Esophagus squamous epithelium (tissue), 5 donors: ENCODE data around the gene CNTNAP2. TPM values are rescaled to one million over a fixed set of nuclear protein-coding genes. Genes with fewer than 3 reads are reported as not detected.

Experiments used
- DNase-seq: peaks from one replicate; lab custom pipeline; 2025; lab: John Stamatoyannopoulos, UW
- H3K27ac ChIP-seq, 4 donors: fragments of 200-600 bp; sonication (generic); one replicate each; pipeline ENCODE4 v1.5.1; 2016 to 2019; ENCODE audit warnings: mild to moderate bottlenecking in 1 of 4
- H3K27me3 ChIP-seq, 4 donors: fragments of 200-600 bp; sonication (generic); 1 replicate in 3 of 4; 2 replicates in 1 of 4; pipeline versions ENCODE4 v1.5.1 to v1.6.0; 2017 to 2021; ENCODE audit warnings: antibody characterized with exemption in 1 of 4
- H3K36me3 ChIP-seq, 3 donors: fragments of 200-600 bp; sonication (generic); one replicate each; pipeline ENCODE4 v1.5.1; 2016 to 2019
- H3K4me1 ChIP-seq, 3 donors: fragments of 200-600 bp; sonication (generic); one replicate each; pipeline ENCODE4 v1.5.1; 2017 to 2019
- H3K4me3 ChIP-seq, 4 donors: fragments of 200-600 bp; sonication (generic); 1 replicate in 3 of 4; 2 replicates in 1 of 4; pipeline ENCODE4 v1.5.1; 2016 to 2019; ENCODE audit warnings: mild to moderate bottlenecking in 2 of 4, moderate library complexity in 1 of 4
- H3K9me3 ChIP-seq, 3 donors: fragments of 200-600 bp; sonication (generic); one replicate each; pipeline ENCODE4 v1.5.1; 2016 to 2019
- POLR2A ChIP-seq, 4 donors: fragments of 450-650 bp; IDR thresholded peaks; one replicate each; pipeline ENCODE4 v1.6.1; 2017; ENCODE audit warnings: antibody characterized with exemption in 4 of 4, mild to moderate bottlenecking in 4 of 4, moderate library complexity in 3 of 4
- WGBS, 2 donors: methylation state at CpG; one replicate each; pipeline ENCODE4 v1.1.5; 2018; 5-methylcytosine and 5-hydroxymethylcytosine counted together
- intact Hi-C: fragments of 100-400 bp; cut with DNase I; formaldehyde crosslinking; loops from one replicate; pipeline ENCODE4 v1.15.0; 2022
- total RNA-seq, 4 donors: library from RNA; depleted of rRNA; stranded (reverse); fragments of >200 nt; gene quantifications; one replicate each; pipeline ENCODE4 v1.1.0, GENCODE V29; 2016
- TF ChIP-seq, protein P1 (sequence below), 6 experiments: fragments of 450-650 bp in 4 of 6; fragments of 200-600 bp in 2 of 6; sonication (generic) in 2 of 6; IDR thresholded peaks; one replicate each; pipeline ENCODE4 v1.5.1; 2016 to 2019; ENCODE audit warnings: antibody characterized with exemption in 6 of 6, mild to moderate bottlenecking in 4 of 6, moderate library complexity in 4 of 6
- donor health status: DM: yes; HTN: yes; CAD: no.

The CNTNAP2 gene
- total RNA-seq, 4 donors from 2014 or later: 0.95 to 2.3 (median 1.2) TPM

DNA sequence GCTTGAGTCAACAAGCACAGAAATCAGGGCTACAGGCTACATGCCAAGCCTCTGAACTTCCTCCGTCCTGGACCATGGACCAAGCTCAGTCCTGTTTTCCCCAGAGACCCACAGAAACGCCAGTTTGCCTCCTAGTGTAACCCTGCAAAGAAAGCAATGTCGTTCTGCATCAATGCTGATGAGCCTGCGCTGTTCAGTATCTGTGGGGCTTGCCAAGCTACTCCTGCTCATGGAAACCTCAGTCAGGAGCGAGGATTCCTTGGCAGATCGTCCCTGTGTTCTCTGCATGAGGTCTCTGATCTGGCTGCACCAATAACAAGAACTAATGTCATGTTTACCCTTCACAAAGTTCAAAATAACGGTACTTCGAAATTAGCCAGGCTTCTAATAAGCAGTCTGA is 1978.5 kb downstream of the CNTNAP2 start:
- WGBS, 2 donors: 34 to 37% methylated on average over 4 to 8 of the region's 8 CpGs
- H3K4me1 ChIP-seq: no peaks in the 10 kb centered on the region
- no peak for DNase-seq
- no peak overlapping the region for H3K27ac ChIP-seq
- TF ChIP-seq, protein P1, sequence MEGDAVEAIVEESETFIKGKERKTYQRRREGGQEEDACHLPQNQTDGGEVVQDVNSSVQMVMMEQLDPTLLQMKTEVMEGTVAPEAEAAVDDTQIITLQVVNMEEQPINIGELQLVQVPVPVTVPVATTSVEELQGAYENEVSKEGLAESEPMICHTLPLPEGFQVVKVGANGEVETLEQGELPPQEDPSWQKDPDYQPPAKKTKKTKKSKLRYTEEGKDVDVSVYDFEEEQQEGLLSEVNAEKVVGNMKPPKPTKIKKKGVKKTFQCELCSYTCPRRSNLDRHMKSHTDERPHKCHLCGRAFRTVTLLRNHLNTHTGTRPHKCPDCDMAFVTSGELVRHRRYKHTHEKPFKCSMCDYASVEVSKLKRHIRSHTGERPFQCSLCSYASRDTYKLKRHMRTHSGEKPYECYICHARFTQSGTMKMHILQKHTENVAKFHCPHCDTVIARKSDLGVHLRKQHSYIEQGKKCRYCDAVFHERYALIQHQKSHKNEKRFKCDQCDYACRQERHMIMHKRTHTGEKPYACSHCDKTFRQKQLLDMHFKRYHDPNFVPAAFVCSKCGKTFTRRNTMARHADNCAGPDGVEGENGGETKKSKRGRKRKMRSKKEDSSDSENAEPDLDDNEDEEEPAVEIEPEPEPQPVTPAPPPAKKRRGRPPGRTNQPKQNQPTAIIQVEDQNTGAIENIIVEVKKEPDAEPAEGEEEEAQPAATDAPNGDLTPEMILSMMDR (IDR thresholded peaks at IDR 0.05): no peak
- TF ChIP-seq POLR2A (IDR thresholded peaks at IDR 0.05): no peak
- H3K9me3 ChIP-seq: no peaks in the 10 kb centered on the region
- H3K27me3 ChIP-seq: peaks cover 0 to 7% (median 0%) of the 10 kb centered on the region in 4 donors
- no peak overlapping the region for H3K4me3 ChIP-seq
- intact Hi-C loops: no loop called here
- H3K36me3 ChIP-seq: no peaks in the 10 kb centered on the region

DNA sequence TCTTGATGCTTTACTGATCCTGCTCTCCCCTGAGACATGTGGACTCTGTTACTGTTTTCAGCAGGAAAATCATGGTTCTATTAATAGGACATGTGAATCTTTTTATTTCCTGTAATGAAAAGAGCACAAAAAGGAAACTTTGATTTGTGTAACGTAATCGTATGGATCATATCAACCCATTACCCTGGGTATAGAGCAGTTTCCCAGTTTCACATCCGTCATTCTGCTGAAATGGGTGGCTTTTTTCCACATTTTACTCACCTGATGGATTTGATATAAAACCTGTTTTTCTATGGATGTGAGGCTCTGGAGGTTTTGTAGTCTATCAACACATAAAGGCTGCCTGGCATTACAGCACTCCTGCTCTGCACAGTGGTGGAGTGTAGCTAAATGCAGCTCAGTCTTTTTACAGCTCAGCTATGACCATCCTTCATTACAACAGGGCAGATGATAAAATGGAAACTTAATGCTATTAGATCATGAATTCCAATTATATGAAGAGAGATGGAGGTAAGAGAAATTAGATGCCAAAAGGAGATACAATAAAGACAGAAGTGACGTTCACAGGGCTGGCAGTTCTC is 1987.6 kb downstream of the CNTNAP2 start:
- Histone ChIP-seq H3K9me3 (no peaks in the 10 kb centered on the region), H3K27ac (no peak overlapping the region), H3K27me3 (peaks cover 0 to under 1% (median 0%) of the 10 kb centered on the region in 4 donors), H3K36me3 (no peaks in the 10 kb centered on the region), H3K4me1 (no peaks in the 10 kb centered on the region), H3K4me3 (no peak overlapping the region)
- TF ChIP-seq POLR2A (IDR thresholded peaks at IDR 0.05): no peak
- TF ChIP-seq, protein P1 (IDR thresholded peaks at IDR 0.05): no peak
- DNase-seq: no peak
- WGBS, 2 donors: 51 to 59% methylated on average over 4 of the region's 4 CpGs
- intact Hi-C loops: no loop called here

DNA sequence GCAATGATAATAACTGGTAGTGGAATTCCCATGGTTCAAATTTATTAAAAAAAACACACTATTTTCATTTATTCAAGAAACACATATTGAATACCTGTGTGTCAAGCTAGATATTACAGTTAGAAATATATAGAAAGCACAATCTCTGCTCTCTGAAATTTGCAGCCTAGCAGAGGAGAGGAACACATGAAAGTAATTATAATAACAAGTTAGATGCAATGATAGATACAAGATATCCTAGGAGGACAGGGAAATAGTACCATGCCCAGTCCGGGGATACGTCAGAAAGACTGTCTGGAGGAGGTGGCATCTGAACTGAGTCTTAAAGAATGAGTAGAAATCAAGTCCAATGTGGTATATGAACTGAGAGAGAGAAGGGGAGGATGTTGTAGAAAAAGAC is 1988.3 kb downstream of the CNTNAP2 start:
- intact Hi-C loops: no loop called here

DNA sequence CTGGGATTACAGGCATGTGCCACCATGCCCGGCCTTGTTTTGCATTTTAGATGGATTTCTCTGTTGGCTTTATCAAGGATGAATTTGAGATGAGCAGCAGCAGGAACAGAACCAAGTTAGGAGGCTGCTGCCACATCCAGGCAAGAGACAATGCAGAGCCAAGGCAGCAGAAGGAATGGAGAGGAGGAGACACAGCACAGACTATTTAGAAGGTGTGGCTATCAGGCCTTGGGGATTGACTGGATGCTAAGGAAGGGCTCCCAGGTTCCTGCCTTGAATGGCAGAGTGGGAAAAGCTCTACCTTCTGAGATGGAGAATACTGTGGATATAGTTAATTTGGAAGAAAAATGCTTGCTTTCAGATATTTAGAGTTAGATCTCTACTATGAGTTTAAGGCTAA is 1989.3 kb downstream of the CNTNAP2 start:
- no peak for DNase-seq
- intact Hi-C loops: no loop called here
- H3K27me3 ChIP-seq: no peaks in the 10 kb centered on the region
- H3K27ac ChIP-seq: no peak overlapping the region
- H3K4me3 ChIP-seq: no peak overlapping the region
- H3K4me1 ChIP-seq: no peaks in the 10 kb centered on the region
- WGBS, 2 donors: 88% methylated on average over 1 of the region's 1 CpG; no CpG with 5 or more reads in 1 of the 2 donors
- TF ChIP-seq, protein P1 (IDR thresholded peaks at IDR 0.05): no peak
- TF ChIP-seq POLR2A (IDR thresholded peaks at IDR 0.05): no peak
- no peaks in the 10 kb centered on the region for H3K9me3 ChIP-seq
- H3K36me3 ChIP-seq: no peaks in the 10 kb centered on the region

More for the DNA sequence above, 1988.3 kb downstream of the CNTNAP2 start:
- TF ChIP-seq POLR2A (IDR thresholded peaks at IDR 0.05): no peak
- TF ChIP-seq, protein P1 (IDR thresholded peaks at IDR 0.05): no peak
- Histone ChIP-seq H3K27me3 (no peaks in the 10 kb centered on the region), H3K4me3 (no peak overlapping the region), H3K36me3 (no peaks in the 10 kb centered on the region), H3K4me1 (no peaks in the 10 kb centered on the region), H3K9me3 (no peaks in the 10 kb centered on the region), H3K27ac (no peak overlapping the region)
- 80 to 83% methylated on average over 2 of the region's 2 CpGs for WGBS, 2 donors
- no peak for DNase-seq

DNA sequence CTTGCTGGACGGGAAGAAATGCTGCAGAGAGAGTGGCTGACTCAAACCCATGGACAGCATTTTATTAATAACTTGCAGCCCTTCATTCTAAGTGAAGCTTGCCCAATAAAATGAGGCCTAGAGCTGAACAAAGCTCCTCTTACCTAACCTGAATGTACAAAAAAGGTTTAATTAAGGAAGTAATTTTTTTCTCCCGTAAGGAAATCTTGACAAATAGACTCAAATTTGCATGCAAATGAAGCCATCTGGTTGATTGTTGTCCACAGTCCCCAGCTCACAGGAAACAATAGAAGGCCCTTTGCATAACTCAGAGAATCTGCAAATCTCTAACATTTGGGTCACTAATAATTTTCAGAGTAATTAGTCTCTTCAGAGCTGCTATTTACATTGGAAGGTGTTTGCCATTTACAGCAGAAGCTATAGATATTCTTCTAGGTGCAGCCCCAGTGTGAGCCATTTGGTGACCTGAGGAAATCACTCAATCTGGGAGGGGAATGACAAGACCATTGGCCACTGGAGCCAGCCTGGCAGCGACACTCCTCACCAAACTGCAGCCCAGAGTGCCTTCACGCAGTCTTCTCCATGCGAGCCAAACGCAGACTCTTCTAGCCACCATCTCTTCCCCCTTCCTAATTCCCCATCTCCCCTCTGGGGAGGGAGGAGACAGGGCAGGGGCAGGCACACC is 1991.0 kb downstream of the CNTNAP2 start:
- DNase-seq: no peak
- Histone ChIP-seq H3K27ac (no peak overlapping the region), H3K4me3 (no peak overlapping the region), H3K36me3 (no peaks in the 10 kb centered on the region), H3K4me1 (no peaks in the 10 kb centered on the region), H3K9me3 (no peaks in the 10 kb centered on the region), H3K27me3 (no peaks in the 10 kb centered on the region)
- WGBS, 2 donors: 70 to 81% methylated on average over 6 of the region's 6 CpGs
- TF ChIP-seq, protein P1 (IDR thresholded peaks at IDR 0.05): no peak
- no peak for TF ChIP-seq POLR2A (IDR thresholded peaks at IDR 0.05)
- intact Hi-C loops: no loop called here
